Kidney epithelial cell (primary cell): ENCODE measurements around the gene KCNE4. TPM values are rescaled to one million over a fixed set of nuclear protein-coding genes. Genes with fewer than 3 reads are reported as not detected.

Experiments
- DNase-seq: peaks from one replicate; pipeline ENCODE4 v3.0.0-alpha.2; 2010; ENCODE audit warnings: low read depth
- H3K27me3 ChIP-seq: 2 replicates; pipeline ENCODE4 v1.6.0; 2011; ENCODE audit warnings: low read length; ENCODE audit not compliant: control insufficient read depth, insufficient read depth
- H3K36me3 ChIP-seq: 2 replicates; pipeline ENCODE4 v1.5.1; 2011; ENCODE audit warnings: low read length; ENCODE audit not compliant: control insufficient read depth, insufficient read depth
- H3K4me3 ChIP-seq: 2 replicates; pipeline ENCODE4 v1.5.1; 2011; ENCODE audit warnings: low read depth, mild to moderate bottlenecking, control low read depth, low read length
- total RNA-seq: library from RNA; depleted of rRNA; stranded (reverse); fragments of >200 nt; gene quantifications from 2 replicates; pipeline ENCODE4 v1.2.3, GENCODE V29; 2015
- TF ChIP-seq, protein P1 (sequence below): IDR thresholded peaks from 2 replicates; pipeline ENCODE4 v1.5.1; 2011; ENCODE audit warnings: mild to moderate bottlenecking, moderate library complexity, low read length, control low read depth, inconsistent platforms; ENCODE audit not compliant: insufficient read depth, poor library complexity, severe bottlenecking

Gene KCNE4
- total RNA-seq, 1 donor from 2014 or later, result 0.25 TPM

GRCh38 chr2:223036790-223037444, 15.1 kb upstream of the KCNE4 start:
- H3K27me3 ChIP-seq, result no peaks in the 10 kb centered on the region
- H3K4me3 ChIP-seq, result no peak overlapping the region
- no peak for DNase-seq
- H3K36me3 ChIP-seq, result no peaks in the 10 kb centered on the region
- TF ChIP-seq, protein P1, sequence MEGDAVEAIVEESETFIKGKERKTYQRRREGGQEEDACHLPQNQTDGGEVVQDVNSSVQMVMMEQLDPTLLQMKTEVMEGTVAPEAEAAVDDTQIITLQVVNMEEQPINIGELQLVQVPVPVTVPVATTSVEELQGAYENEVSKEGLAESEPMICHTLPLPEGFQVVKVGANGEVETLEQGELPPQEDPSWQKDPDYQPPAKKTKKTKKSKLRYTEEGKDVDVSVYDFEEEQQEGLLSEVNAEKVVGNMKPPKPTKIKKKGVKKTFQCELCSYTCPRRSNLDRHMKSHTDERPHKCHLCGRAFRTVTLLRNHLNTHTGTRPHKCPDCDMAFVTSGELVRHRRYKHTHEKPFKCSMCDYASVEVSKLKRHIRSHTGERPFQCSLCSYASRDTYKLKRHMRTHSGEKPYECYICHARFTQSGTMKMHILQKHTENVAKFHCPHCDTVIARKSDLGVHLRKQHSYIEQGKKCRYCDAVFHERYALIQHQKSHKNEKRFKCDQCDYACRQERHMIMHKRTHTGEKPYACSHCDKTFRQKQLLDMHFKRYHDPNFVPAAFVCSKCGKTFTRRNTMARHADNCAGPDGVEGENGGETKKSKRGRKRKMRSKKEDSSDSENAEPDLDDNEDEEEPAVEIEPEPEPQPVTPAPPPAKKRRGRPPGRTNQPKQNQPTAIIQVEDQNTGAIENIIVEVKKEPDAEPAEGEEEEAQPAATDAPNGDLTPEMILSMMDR, result no peak

DNA sequence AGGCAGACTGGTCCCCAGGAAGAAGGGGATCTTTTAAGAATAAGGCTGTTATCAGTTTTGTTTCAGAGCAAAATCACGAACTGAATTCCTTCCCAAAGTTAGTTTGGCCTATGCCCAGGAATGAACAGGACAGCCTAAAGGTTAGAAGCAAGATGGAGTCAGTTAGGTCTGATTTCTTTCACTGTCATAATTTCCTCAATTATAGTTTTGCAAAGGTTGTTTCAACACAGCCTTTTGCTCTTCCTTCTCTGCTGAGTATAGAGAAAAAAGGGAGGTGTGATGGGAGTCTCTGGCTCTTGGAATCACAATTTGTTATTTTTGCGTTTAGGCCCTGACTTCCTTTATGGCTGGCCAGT, 14.6 kb upstream of the KCNE4 start:
- no peaks in the 10 kb centered on the region for H3K27me3 ChIP-seq
- DNase-seq, result no peak
- H3K4me3 ChIP-seq, result no peak overlapping the region
- TF ChIP-seq, protein P1, result no peak
- H3K36me3 ChIP-seq, result no peaks in the 10 kb centered on the region

DNA sequence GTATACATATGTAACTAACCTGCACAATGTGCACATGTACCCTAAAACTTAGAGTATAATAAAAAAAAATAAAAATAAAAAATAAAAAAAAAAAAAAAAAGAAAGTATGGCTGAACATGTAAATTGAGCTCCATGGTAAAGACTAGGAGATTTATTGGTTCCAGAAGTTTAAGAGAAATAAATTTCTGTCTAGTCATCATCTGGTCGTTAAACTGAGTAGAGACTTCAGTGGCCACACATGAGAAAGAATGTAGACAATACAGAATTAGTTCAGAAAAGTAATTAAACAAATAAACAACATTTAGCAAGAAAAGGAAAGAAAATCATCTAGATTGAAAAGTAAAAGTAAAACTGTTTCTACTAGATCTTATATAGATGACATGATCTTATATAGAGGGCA, 12.4 kb upstream of the KCNE4 start:
- Histone ChIP-seq H3K27me3 (no peaks in the 10 kb centered on the region), H3K36me3 (no peaks in the 10 kb centered on the region), H3K4me3 (no peak overlapping the region)
- TF ChIP-seq, protein P1, result no peak
- DNase-seq, result no peak

- TF ChIP-seq, protein P1, result no peak
- Histone ChIP-seq H3K36me3 (no peaks in the 10 kb centered on the region), H3K27me3 (no peaks in the 10 kb centered on the region), H3K4me3 (no peak overlapping the region)
- no peak for DNase-seq
Measured at GRCh38 chr2:223040527-223040926, 11.5 kb upstream of the KCNE4 start.

- TF ChIP-seq, protein P1, result no peak
- H3K36me3 ChIP-seq, result no peaks in the 10 kb centered on the region
- H3K4me3 ChIP-seq, result no peak overlapping the region
- H3K27me3 ChIP-seq, result no peaks in the 10 kb centered on the region
- peak; percentile 93 for DNase-seq
Measured at GRCh38 chr2:223041527-223042109, 10.4 kb upstream of the KCNE4 start.

GRCh38 chr2:223042284-223042683, 9.7 kb upstream of the KCNE4 start:
- no peaks in the 10 kb centered on the region for H3K36me3 ChIP-seq
- TF ChIP-seq, protein P1, result no peak
- DNase-seq, result no peak
- H3K27me3 ChIP-seq, result no peaks in the 10 kb centered on the region
- no peak overlapping the region for H3K4me3 ChIP-seq
